T-helper 9 cell (primary cell): Measurements from ENCODE around the gene DPH5.
"Not testable (repeated sequence)": the region's sequence is repeated elsewhere in the genome, so short reads cannot be mapped to it uniquely, and the experiment has no call there.

Experiments
- DNase-seq: peaks from one replicate; pipeline ENCODE4 v3.0.0-alpha.2; 2020
- total RNA-seq, 2 donors: gene quantifications; one replicate each; lab custom pipeline; 2026; lab: John Stamatoyannopoulos, UW

Gene DPH5, protein sequence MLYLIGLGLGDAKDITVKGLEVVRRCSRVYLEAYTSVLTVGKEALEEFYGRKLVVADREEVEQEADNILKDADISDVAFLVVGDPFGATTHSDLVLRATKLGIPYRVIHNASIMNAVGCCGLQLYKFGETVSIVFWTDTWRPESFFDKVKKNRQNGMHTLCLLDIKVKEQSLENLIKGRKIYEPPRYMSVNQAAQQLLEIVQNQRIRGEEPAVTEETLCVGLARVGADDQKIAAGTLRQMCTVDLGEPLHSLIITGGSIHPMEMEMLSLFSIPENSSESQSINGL
- 25.3 to 33.6 reads per million in 2 donors for total RNA-seq

DNA sequence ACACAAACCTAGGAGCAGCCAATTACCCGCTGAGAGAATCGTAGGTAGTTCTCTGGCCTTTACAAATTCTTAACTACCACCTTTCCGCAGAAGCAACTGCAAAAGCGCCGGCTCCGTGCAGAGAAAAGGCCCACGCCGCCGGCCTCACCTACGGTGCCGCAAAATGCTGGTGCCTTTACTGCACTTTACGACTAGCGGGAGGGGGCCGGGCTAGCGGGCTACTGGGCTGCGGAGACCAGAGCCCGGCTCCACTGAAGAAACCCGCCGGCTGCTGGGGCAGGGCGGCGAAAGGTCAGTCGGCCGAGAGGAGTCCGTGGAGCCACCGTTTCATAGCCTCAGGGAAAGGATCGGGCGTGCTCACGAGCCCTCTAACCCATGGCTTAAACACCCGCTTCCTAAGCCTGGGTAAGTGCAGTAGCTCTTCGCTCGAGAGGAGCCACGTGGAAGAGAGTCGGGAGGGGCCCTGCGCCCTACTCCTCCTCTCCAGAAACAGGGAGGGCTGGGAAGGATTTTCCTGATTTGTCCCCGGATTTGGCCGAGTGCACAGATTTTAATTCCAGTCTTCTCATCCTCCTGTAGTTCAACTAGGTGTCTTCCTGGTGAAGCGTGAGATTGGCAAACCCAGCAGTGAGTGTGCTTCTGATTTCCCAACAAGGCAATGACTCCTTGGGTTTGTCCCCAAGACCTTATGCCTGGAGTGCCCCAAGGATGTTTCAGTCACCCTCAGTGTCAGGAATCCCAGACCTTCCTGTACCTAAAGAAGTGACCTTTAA, at the start of gene DPH5:
Gene DPH5, minus strand, starts transcription at position 128 of the 773 bp plus-strand sequence. CDS start 341 bp downstream, outside the sequence.
- peak; percentile 78 for DNase-seq

DNA sequence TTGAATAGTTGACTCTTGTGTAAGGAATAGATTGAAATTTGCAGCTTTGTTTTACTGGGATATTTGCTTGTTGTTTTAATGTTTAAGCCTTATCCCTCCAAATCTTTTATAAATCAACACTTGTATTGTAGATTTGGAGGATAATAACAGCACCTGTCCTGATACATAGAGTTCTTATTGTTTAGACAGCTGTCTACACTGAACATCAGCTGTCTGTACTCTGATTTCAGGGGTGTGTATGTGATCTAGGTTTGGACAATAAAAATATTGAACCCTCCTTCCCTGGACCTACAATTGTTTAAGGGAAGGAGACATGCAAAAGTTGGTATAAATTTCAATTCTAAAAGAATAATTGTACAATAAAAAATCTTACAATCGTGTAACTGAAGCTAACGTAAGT, 48.3 kb upstream of the DPH5 start:
- no peak for DNase-seq

GRCh38 chr1:101071470-101071891, 45.9 kb upstream of the DPH5 start:
- DNase-seq: no peak

GRCh38 chr1:101069158-101069557, 43.6 kb upstream of the DPH5 start:
- no peak for DNase-seq

- not testable (repeated sequence) for DNase-seq
Observed at GRCh38 chr1:101066937-101067335, 41.4 kb upstream of the DPH5 start.

DNA sequence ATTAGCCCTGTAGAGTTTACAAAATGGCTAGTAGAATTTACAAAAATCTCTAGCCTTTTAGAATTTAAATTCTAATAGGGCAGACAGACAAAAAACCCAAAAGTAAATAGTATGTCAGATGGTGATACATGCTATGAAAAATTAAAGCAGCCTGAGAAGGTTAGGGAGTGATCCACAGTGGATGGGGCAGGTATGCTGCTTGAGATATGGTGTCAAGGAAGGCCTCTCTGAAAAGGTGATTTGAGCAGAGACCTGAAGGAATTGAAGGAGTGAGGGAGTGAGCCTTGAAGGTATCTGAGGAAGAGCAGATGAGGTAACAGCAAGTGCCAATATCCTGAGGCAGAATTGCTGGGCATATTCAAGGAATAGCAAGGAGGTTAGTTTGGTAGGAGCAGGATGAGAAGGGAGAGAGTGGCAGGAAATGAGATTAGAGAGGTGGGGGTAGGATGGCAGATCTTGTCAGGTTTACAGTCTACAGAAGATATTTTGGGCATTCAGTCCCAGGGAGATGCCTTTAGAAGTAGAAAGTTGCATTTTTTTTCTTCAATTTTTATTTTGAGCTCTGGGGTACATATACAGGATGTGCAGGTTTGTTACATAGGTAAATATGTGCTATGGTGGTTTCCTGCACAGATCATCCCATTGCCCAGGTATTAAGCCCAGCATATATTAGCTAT, 40.8 kb upstream of the DPH5 start:
- DNase-seq: no peak

GRCh38 chr1:101065575-101065974, 40.0 kb upstream of the DPH5 start:
- no peak for DNase-seq

DNA sequence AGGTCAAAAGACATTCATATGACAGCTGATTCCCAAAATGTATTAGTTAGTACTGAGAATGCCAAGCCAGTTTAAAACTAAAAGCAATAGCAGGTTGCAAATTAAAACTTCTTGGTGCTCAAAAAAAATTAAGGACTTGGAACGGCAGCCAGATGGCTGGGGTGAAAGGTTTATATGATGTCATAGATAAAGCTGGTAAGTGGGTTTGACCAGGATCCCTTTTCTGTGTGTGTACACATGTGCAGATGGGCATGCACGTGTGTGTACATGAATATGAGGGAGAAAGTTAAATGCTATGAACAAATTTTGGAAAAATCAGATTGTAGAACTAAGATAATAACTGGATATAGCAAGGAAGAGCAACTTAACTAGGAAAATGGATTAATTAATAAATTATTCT, 39.1 kb upstream of the DPH5 start:
- no peak for DNase-seq

GRCh38 chr1:101060992-101061391, 35.4 kb upstream of the DPH5 start:
- no peak for DNase-seq

DNA sequence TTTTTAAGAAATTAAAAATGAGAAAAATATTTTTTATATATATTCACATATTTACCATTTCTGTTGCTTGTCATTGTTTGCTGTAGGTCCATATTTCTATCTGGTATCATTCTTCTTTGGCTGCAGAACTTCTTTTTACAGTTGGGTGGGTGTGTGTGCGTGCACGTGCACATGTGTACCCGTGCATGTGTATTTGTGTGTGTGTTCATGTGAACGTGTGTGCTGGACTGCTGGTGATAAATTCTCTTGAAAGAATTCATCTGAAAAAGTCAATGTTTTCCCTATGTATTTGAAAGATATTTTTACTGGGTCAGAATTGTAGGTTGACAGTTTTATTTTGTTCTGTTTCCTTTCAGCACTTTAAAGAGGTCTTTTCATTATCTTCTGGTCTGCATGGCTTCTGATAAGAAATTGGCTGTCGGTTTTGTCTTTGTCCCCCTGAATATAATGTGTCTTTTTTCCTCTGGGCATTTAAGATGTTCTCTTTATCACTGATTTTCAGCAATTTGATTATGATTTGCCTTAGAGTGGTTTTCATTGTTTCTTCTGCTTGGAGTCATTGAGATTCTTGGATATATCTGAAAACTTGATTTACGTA, 34.5 kb upstream of the DPH5 start:
- DNase-seq: no peak

GRCh38 chr1:101055623-101056022, 30.0 kb upstream of the DPH5 start:
- no peak for DNase-seq

DNA sequence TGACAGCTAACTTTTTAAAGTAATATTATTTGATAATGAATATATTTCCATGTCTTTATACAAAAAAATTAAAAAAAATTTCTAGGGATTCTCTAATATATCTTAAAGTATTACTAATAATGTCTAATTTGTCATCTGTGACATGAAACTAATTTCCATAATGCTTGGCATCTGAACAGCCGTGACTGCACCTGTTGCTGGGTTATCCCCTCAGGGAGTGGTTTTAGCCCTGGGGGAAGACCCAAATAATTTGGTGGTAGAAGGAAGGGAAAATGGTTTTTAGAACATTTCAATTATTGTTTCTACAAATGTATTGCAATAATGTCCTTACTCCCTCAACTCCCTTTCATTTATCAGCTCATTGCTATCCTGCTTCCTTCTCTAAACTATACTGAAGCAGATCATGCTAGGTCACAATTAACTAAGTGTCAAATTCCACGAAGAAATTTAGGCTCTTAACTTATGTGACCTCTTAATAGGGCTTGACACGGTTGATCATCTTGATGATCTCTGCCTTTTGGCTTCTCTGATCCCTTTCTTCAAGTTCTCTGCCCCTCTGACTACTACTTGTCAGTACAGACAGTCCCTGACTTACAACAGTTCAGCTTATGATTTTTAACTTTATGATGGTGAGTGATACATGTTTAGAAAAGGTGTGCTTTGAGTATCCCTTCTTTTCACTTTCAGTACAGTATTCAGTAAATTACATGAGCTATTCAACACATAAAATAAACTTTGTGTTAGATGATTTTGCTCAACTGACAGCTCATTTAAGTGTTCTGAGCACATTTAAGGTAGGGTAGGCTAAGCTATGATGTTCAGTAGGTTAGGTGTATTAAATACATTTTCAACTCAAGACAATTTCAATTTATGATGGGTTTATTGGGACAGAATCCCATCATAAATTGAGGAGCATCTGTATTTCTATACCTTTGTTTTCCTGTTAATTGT, 26.4 kb upstream of the DPH5 start:
- no peak for DNase-seq

- no peak for DNase-seq
Observed at GRCh38 chr1:101050869-101051268, 25.3 kb upstream of the DPH5 start.

GRCh38 chr1:101044749-101045148, 19.2 kb upstream of the DPH5 start:
- DNase-seq: no peak

DNA sequence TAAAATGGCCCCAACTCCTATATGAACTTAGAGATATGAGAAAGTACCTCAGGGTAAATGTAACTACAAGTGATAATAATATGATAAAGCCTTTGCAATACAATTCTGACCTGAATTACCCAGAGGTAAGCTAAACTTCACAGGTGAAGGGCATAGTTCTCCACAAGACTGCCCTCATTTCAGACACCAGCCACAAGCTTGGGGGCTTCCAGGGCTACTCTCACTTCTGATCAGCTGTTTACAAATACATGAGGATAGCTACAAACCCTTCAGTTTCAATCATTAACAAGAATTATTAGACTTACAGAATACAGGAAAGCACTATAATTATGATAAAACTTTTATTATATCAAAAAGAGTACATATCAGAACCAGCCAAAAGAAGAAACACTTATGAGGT, 18.7 kb upstream of the DPH5 start:
- no peak for DNase-seq

DNA sequence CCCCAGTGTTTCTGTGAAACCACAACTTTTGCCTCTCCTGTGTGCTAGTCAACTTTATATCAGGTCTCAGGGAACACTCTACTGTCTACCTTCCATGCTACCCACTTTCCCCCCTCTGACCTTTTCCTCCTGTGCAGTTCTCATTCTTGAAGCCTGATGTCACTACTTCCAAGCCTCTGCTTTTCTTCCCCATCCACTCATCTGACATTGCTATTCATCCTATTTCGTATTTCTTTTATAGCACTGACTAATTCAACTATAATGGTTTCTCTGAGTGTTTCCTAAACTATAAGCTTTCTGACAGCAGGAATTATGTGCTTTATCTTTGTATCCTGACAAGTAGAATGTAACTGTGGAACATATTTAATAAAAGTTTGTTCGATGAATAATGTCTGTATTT, 18.2 kb upstream of the DPH5 start:
- no peak for DNase-seq

DNA sequence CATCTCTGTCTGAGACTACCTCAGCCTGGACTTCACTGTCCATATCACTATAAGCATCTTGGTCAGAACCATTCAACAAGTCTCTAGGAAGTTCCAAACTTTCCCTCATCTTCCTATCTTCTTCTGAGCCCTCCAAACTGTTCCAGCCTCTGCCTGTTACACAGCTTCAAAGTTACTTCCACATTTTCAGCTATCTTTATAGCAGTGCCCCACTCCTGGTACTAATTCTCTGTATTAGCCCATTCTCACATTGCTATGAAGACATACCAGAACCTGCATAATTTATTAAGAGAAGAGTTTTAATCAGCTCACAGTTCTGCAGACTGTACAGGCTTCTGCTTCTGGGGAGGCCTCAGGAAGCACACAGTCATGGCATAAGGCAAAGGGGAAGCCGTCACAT, 15.7 kb upstream of the DPH5 start:
- no peak for DNase-seq

- DNase-seq: no peak
Observed at GRCh38 chr1:101040666-101041065, 15.1 kb upstream of the DPH5 start.

DNA sequence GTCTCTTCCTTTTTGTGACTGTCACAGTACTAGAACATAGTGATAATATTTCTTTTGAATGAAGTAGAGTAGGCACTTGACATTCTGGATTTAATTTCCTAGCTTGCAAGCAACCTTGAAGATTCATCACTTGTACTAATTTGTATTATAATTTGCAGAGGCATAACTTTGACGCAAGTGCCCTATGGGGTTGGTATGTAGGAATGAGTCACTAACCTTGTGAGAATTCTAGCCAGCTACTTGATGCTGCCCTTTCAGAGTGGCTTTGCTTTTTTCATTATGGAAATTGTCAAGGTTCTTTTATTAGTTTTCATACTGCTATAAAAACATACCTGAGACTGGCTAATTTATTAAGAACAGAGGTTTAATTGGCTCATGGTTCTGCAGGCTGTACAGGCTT, 13.7 kb upstream of the DPH5 start:
- DNase-seq: no peak

GRCh38 chr1:101037316-101037715, 11.7 kb upstream of the DPH5 start:
- DNase-seq: no peak

- no peak for DNase-seq
Observed at GRCh38 chr1:101033017-101033416, 7.4 kb upstream of the DPH5 start.

DNA sequence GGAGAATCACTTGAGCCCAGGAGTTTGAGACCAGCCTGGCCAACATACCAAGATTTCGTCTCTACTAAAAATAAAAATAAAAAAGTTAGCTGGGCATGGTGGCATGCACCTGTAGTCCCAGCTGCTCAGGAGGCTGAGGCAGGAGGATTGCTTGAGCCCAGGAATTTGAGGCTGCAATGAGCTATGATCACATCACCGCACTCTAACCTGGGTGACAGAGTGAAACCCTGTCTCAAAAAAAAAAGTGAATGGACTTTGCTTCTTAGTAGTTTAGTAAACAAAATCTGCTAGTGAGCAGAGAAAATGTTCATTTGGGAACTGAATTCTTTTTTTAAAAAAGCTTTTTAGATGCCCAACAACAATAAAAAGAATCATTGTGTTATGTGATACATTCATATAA, 6.5 kb upstream of the DPH5 start:
- not testable (repeated sequence) for DNase-seq
